HG03097 (cell line): ENCODE results near the gene AMHR2.

Source experiments
- ATAC-seq: cut with Tn5 transposase; IDR thresholded peaks from one replicate; pipeline ENCODE4 v1.9.1; 2021; ENCODE audit not compliant: unreplicated experiment, low FRiP score

AMHR2 gene

GRCh38 chr12:53476769-53477209 lies 53.1 kb downstream of the AMHR2 start:
- ATAC-seq: no peak

GRCh38 chr12:53478865-53479264 lies 55.2 kb downstream of the AMHR2 start:
- no peak for ATAC-seq

- no peak for ATAC-seq
These were observed 55.7 kb downstream of the AMHR2 start for GRCh38 chr12:53479331-53479730.

- no peak for ATAC-seq
These were observed 57.1 kb downstream of the AMHR2 start for GRCh38 chr12:53480491-53481442.
